MM.1S (cell line): Measurements from ENCODE around the gene ZNF521.

Experiments
- DNase-seq: peaks from one replicate; pipeline ENCODE4 v3.0.0-alpha.2; 2015
- H2AFZ ChIP-seq: fragments of 300-600 bp; sonication (generic); 2 replicates; pipeline ENCODE4 v1.6.0; 2016; ENCODE audit warnings: antibody characterized with exemption, low read length
- H3F3A ChIP-seq: fragments of 300-600 bp; sonication (generic); 2 replicates; pipeline ENCODE4 v1.6.1; 2016; ENCODE audit warnings: mild to moderate bottlenecking, antibody characterized with exemption, low read length, moderate library complexity, mixed read lengths; ENCODE audit not compliant: insufficient read depth
- H3K27ac ChIP-seq: fragments of 300-600 bp; sonication (generic); 2 replicates; pipeline ENCODE4 v1.5.1; 2016; ENCODE audit warnings: mild to moderate bottlenecking, low read length
- H3K27me3 ChIP-seq: fragments of 300-600 bp; sonication (generic); replicated peaks from 2 replicates; pipeline ENCODE4 v1.6.0; 2016; ENCODE audit warnings: low read length; ENCODE audit not compliant: insufficient read depth
- H3K36me3 ChIP-seq: fragments of 300-600 bp; sonication (generic); replicated peaks from 2 replicates; pipeline ENCODE4 v1.6.1; 2016; ENCODE audit warnings: mild to moderate bottlenecking, low read length, mixed read lengths; ENCODE audit not compliant: insufficient read depth
- H3K4me1 ChIP-seq: fragments of 300-600 bp; sonication (generic); 2 replicates; pipeline ENCODE4 v1.6.1; 2016; ENCODE audit warnings: low read length, mixed read lengths
- H3K4me2 ChIP-seq: fragments of 300-600 bp; sonication (generic); 2 replicates; pipeline ENCODE4 v1.6.0; 2016; ENCODE audit warnings: low read depth, low read length
- H3K4me3 ChIP-seq: fragments of 300-600 bp; sonication (generic); 2 replicates; pipeline ENCODE4 v1.5.1; 2016; ENCODE audit warnings: low read length, mixed read lengths
- H3K79me2 ChIP-seq: fragments of 300-600 bp; sonication (generic); 2 replicates; pipeline ENCODE4 v1.6.1; 2016; ENCODE audit warnings: mixed run types, low read length, mixed read lengths
- H3K9ac ChIP-seq: fragments of 300-600 bp; sonication (generic); 2 replicates; pipeline ENCODE4 v1.6.1; 2016; ENCODE audit warnings: low read length, mixed read lengths
- H3K9me2 ChIP-seq: fragments of 300-600 bp; sonication (generic); replicated peaks from 2 replicates; pipeline ENCODE4 v1.6.1; 2016; ENCODE audit warnings: mild to moderate bottlenecking, low read length, mixed read lengths; ENCODE audit not compliant: insufficient read depth
- H3K9me3 ChIP-seq: fragments of 300-600 bp; sonication (generic); replicated peaks from 2 replicates; pipeline ENCODE4 v1.6.1; 2016; ENCODE audit warnings: mild to moderate bottlenecking, low read length, mixed read lengths; ENCODE audit not compliant: insufficient read depth
- H4K20me1 ChIP-seq: fragments of 300-600 bp; sonication (generic); 2 replicates; pipeline ENCODE4 v1.6.1; 2016; ENCODE audit warnings: mild to moderate bottlenecking, low read length, moderate library complexity, mixed read lengths; ENCODE audit not compliant: insufficient read depth
- EZH2 ChIP-seq: fragments of 300-600 bp; sonication (generic); optimal IDR thresholded peaks from 2 replicates; pipeline ENCODE3; 2017; ENCODE audit warnings: low read depth, mild to moderate bottlenecking, antibody characterized with exemption, low read length, mixed read lengths
- EZH2phosphoT487 ChIP-seq: fragments of 300-600 bp; sonication (generic); IDR thresholded peaks from 2 replicates; pipeline ENCODE4 v1.6.1; 2018; ENCODE audit warnings: antibody characterized with exemption, low read length
- TF ChIP-seq, protein P1 (sequence below): fragments of 300-600 bp; sonication (generic); IDR thresholded peaks from 2 replicates; pipeline ENCODE4 v1.5.1; 2016; ENCODE audit warnings: antibody characterized with exemption, low read length, mixed read lengths

Gene ZNF521

DNA sequence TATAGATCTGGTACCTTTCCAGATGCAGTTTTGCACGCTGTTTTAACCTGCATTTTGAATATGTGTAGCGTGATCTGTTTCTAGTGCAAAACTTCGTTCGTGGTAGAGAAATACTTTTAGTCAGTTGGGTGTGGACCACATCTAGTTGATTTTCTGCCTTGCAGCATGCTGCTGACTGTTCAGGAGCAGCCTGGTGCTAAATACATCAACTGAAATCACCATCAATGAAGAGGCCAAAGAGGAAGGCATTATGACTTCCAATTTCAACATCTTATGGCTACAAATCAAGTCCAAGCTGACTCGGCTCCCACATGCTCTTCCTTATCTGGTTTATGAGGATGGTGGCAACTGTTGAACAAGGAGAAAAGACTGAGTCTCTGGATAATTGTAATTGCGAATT lies 298.5 kb downstream of the ZNF521 start:
- Histone ChIP-seq H3K9ac (no peak overlapping the region), H3K4me2 (no peak overlapping the region), H3K4me3 (no peak overlapping the region), H4K20me1 (no peaks in the 10 kb centered on the region), H2AFZ (no peak overlapping the region), H3K79me2 (no peaks in the 10 kb centered on the region), H3K27ac (no peak overlapping the region), H3F3A (no peaks in the 10 kb centered on the region), H3K36me3 (no peaks in the 10 kb centered on the region), H3K4me1 (no peaks in the 10 kb centered on the region), H3K27me3 (no peaks in the 10 kb centered on the region), H3K9me3 (no peaks in the 10 kb centered on the region), H3K9me2 (no peaks in the 10 kb centered on the region)
- TF ChIP-seq, protein P1, sequence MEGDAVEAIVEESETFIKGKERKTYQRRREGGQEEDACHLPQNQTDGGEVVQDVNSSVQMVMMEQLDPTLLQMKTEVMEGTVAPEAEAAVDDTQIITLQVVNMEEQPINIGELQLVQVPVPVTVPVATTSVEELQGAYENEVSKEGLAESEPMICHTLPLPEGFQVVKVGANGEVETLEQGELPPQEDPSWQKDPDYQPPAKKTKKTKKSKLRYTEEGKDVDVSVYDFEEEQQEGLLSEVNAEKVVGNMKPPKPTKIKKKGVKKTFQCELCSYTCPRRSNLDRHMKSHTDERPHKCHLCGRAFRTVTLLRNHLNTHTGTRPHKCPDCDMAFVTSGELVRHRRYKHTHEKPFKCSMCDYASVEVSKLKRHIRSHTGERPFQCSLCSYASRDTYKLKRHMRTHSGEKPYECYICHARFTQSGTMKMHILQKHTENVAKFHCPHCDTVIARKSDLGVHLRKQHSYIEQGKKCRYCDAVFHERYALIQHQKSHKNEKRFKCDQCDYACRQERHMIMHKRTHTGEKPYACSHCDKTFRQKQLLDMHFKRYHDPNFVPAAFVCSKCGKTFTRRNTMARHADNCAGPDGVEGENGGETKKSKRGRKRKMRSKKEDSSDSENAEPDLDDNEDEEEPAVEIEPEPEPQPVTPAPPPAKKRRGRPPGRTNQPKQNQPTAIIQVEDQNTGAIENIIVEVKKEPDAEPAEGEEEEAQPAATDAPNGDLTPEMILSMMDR = no peak
- TF ChIP-seq EZH2 = no peak
- no peak for TF ChIP-seq EZH2phosphoT487
- no peak for DNase-seq

DNA sequence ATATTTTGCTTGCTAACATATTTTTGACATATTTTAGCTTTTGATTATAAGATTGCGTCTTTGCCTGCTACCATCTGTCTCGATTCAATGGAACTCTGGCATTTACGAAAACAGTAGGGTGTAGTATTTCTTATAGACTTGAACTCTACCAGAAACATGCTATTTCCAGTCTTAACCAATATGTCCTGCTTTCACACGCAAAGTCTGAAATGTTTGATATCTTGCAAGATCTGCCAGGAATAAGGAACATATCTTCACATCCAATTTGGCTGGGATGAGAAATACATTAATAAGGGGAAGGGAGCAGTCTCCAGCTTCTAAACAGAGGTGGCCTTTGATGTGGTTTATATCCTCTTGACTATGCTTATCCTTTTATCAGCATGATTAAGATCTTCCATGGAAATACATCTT lies 299.4 kb downstream of the ZNF521 start:
- no peak overlapping the region for H3K4me3 ChIP-seq
- no peaks in the 10 kb centered on the region for H4K20me1 ChIP-seq
- no peak overlapping the region for H3K4me2 ChIP-seq
- H3K9me3 ChIP-seq = no peaks in the 10 kb centered on the region
- no peaks in the 10 kb centered on the region for H3K79me2 ChIP-seq
- no peaks in the 10 kb centered on the region for H3K27me3 ChIP-seq
- H3K4me1 ChIP-seq = no peaks in the 10 kb centered on the region
- H3K36me3 ChIP-seq = no peaks in the 10 kb centered on the region
- no peak for DNase-seq
- no peak overlapping the region for H2AFZ ChIP-seq
- no peak overlapping the region for H3K9ac ChIP-seq
- H3K27ac ChIP-seq = no peak overlapping the region
- TF ChIP-seq EZH2 (no peak), EZH2phosphoT487 (no peak)
- TF ChIP-seq, protein P1 = no peak
- no peaks in the 10 kb centered on the region for H3F3A ChIP-seq
- H3K9me2 ChIP-seq = no peaks in the 10 kb centered on the region

DNA sequence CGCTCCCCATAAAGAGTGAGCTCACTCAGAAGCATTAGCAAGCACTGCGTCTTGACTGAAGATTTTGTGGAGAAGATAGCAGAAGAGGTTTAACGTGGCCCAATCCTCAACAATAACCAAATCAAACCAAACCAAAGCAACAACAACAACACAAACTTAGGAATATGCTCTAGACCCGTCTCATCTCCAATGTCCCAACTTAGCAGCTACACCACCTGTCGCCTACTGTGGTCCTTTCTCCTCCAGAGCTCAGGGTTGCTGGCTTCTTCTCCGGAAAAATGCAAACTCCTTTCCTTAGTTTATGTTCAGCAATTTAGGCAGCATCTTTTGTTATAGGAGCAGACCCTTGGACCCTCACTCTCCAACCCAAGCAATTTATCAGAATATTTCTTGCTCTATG lies 301.4 kb downstream of the ZNF521 start:
- TF ChIP-seq EZH2 (no peak), EZH2phosphoT487 (no peak)
- TF ChIP-seq, protein P1 = no peak
- no peaks in the 10 kb centered on the region for H3K9me2 ChIP-seq
- no peak overlapping the region for H3K4me2 ChIP-seq
- H3K9ac ChIP-seq = no peak overlapping the region
- no peaks in the 10 kb centered on the region for H3K79me2 ChIP-seq
- H3K27ac ChIP-seq = no peak overlapping the region
- H4K20me1 ChIP-seq = no peaks in the 10 kb centered on the region
- H3F3A ChIP-seq = no peaks in the 10 kb centered on the region
- no peak overlapping the region for H2AFZ ChIP-seq
- DNase-seq = no peak
- no peak overlapping the region for H3K4me3 ChIP-seq
- no peaks in the 10 kb centered on the region for H3K9me3 ChIP-seq
- H3K27me3 ChIP-seq = no peaks in the 10 kb centered on the region
- H3K36me3 ChIP-seq = no peaks in the 10 kb centered on the region
- no peaks in the 10 kb centered on the region for H3K4me1 ChIP-seq
